22Rv1 (cell line): ENCODE data around the gene SERPINB12.

Source experiments
- ZFX ChIP-seq: fragments of 450-650 bp; IDR thresholded peaks from 2 replicates; pipeline ENCODE4 v1.6.1; 2017; ENCODE audit warnings: antibody characterized with exemption, borderline replicate concordance
- TF ChIP-seq, protein P1 (sequence below): fragments of 450-650 bp; IDR thresholded peaks from 2 replicates; pipeline ENCODE4 v1.5.1; 2017; ENCODE audit warnings: mild to moderate bottlenecking

DNA sequence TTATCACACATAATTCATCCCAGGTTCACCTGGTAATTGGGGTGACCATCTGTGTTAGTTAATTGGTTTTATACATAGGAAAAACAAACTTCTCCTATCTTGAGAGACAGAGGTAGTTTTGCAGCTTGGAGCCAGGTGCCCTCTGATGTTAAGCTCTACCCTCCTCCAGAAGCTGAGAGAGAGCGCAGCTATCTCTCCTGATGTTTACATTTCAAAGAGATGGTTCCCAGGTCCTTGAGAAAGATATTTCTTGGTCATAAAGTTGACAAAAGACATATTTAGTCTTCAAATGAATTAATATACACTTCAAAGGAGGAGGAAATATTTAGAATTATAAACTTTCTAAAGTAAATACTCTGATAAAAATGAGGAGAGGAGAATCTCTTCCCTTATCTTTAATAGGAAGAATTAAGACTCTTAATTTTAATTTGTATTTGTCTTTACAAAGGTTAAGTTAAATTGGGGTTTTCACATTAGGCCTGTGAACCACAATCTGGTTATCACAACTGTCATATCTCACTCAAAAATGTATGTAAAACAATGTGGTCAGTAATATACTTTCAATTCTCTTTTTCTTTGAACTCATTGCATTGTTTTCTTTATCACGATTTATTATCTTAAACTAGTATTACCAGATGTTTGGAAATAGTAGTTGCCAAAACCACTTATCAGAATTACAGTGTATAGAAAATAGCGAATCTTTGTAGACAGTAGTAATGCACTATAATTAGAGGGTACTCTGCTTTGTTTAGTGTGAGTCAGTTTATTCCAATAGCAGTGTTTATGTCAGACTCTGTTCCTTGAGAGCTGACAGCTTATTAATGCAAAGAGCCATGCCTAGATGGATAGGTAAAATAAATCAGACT is 75.1 kb downstream of the SERPINB12 start:
- TF ChIP-seq, protein P1, sequence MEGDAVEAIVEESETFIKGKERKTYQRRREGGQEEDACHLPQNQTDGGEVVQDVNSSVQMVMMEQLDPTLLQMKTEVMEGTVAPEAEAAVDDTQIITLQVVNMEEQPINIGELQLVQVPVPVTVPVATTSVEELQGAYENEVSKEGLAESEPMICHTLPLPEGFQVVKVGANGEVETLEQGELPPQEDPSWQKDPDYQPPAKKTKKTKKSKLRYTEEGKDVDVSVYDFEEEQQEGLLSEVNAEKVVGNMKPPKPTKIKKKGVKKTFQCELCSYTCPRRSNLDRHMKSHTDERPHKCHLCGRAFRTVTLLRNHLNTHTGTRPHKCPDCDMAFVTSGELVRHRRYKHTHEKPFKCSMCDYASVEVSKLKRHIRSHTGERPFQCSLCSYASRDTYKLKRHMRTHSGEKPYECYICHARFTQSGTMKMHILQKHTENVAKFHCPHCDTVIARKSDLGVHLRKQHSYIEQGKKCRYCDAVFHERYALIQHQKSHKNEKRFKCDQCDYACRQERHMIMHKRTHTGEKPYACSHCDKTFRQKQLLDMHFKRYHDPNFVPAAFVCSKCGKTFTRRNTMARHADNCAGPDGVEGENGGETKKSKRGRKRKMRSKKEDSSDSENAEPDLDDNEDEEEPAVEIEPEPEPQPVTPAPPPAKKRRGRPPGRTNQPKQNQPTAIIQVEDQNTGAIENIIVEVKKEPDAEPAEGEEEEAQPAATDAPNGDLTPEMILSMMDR: no peak
- TF ChIP-seq ZFX: no peak
